PC-9 (cell line): ENCODE measurements around the gene CEP72. TPM values are rescaled to one million over a fixed set of nuclear protein-coding genes. Genes with fewer than 3 reads are reported as not detected.
"Not testable (repeated sequence)": the region's sequence is repeated elsewhere in the genome, so short reads cannot be mapped to it uniquely, and the experiment has no call there.

Experiments
- BruUV-seq: library from RNA; stranded (reverse); fragments of 400-500 nt; replicated peaks from 2 replicates; lab custom pipeline; 2021; lab: Mats Ljungman, UMichigan
- CTCF ChIA-PET: fragments of 300-600 bp; sonication (Branson Sonifier 250); formaldehyde crosslinking; loops from one replicate; lab custom pipeline; 2022; ENCODE audit warnings: antibody characterized with exemption; lab: Charles Lee
- POLR2A ChIA-PET: fragments of 300-600 bp; sonication (Branson Sonifier 250); formaldehyde crosslinking; loops from one replicate; lab custom pipeline; 2022; ENCODE audit warnings: antibody characterized with exemption; ENCODE audit not compliant: unreplicated experiment; lab: Charles Lee
- DNase-seq, 2 experiments: peaks; one replicate each; pipeline versions ENCODE4 v3.0.0 to v3.0.0-alpha.2; 2015 to 2022; ENCODE audit warnings: mixed read lengths in 1 of 2
- H2AFZ ChIP-seq: fragments of 200-600 bp; sonication (generic); 2 replicates; pipeline ENCODE4 v1.8.1; 2017; ENCODE audit warnings: antibody characterized with exemption
- H3F3A ChIP-seq: fragments of 200-600 bp; sonication (generic); 2 replicates; pipeline ENCODE4 v1.8.1; 2017; ENCODE audit warnings: antibody characterized with exemption, mild to moderate bottlenecking, low read depth; ENCODE audit not compliant: insufficient read depth
- H3K27ac ChIP-seq: fragments of 200-600 bp; sonication (generic); 2 replicates; pipeline ENCODE4 v1.6.1; 2016; ENCODE audit warnings: mixed run types
- H3K27me3 ChIP-seq: fragments of 200-600 bp; sonication (generic); 2 replicates; pipeline ENCODE4 v1.6.1; 2016; ENCODE audit warnings: low read depth, mixed run types; ENCODE audit not compliant: insufficient read depth
- H3K36me3 ChIP-seq: fragments of 200-600 bp; sonication (generic); 2 replicates; pipeline ENCODE4 v1.6.1; 2016; ENCODE audit warnings: low read depth, mixed run types
- H3K4me1 ChIP-seq: fragments of 200-600 bp; sonication (generic); replicated peaks from 2 replicates; pipeline ENCODE4 v1.6.1; 2016; ENCODE audit warnings: mixed run types; ENCODE audit not compliant: insufficient read depth
- H3K4me2 ChIP-seq: fragments of 200-600 bp; sonication (generic); 2 replicates; pipeline ENCODE4 v1.6.1; 2017; ENCODE audit warnings: mixed run types
- H3K4me3 ChIP-seq: fragments of 200-600 bp; sonication (generic); 2 replicates; pipeline ENCODE4 v1.6.1; 2016; ENCODE audit warnings: mixed run types
- H3K79me2 ChIP-seq: fragments of 200-600 bp; sonication (generic); 2 replicates; pipeline ENCODE4 v1.6.1; 2017; ENCODE audit warnings: low read depth, mixed run types
- H3K9me2 ChIP-seq: fragments of 200-600 bp; sonication (generic); 2 replicates; pipeline ENCODE4 v1.8.1; 2017; ENCODE audit warnings: mild to moderate bottlenecking; ENCODE audit not compliant: insufficient read depth
- H3K9me3 ChIP-seq: fragments of 200-600 bp; sonication (generic); 2 replicates; pipeline ENCODE4 v1.8.1; 2016; ENCODE audit warnings: low read depth; ENCODE audit not compliant: insufficient read depth
- H4K20me1 ChIP-seq: fragments of 200-600 bp; sonication (generic); 2 replicates; pipeline ENCODE4 v1.8.1; 2017; ENCODE audit not compliant: insufficient read depth
- CTCF ChIP-seq: fragments of 200-600 bp; sonication (generic); conservative IDR thresholded peaks from 2 replicates; pipeline ENCODE4 v1.6.1; 2017; ENCODE audit warnings: mixed run types, antibody characterized with exemption, mild to moderate bottlenecking, moderate library complexity
- EZH2 ChIP-seq: fragments of 200-600 bp; sonication (generic); IDR thresholded peaks from 2 replicates; pipeline ENCODE4 v1.8.0; 2017; ENCODE audit warnings: antibody characterized with exemption, low read depth
- intact Hi-C: fragments of 100-400 bp; cut with micrococcal nuclease; formaldehyde crosslinking; loops from one replicate; pipeline ENCODE4 v1.10.0; 2022; ENCODE audit not compliant: unreplicated experiment
- total RNA-seq: library from RNA; stranded (reverse); gene quantifications from 2 replicates; pipeline ENCODE4 v1.2.3, GENCODE V29; 2021

Gene CEP72
- total RNA-seq, 1 experiment from 2014 or later, result 86.8 TPM

- no peak overlapping the region for H3K4me3 ChIP-seq
- H2AFZ ChIP-seq, result no peak overlapping the region
- intact Hi-C loops, result no loop called here
- H3F3A ChIP-seq, result no peaks in the 10 kb centered on the region
- H3K4me2 ChIP-seq, result no peak overlapping the region
- TF ChIP-seq EZH2, result no peak
- no peak for TF ChIP-seq CTCF
- H3K9me2 ChIP-seq, result no peaks in the 10 kb centered on the region
- H3K27ac ChIP-seq, result no peak overlapping the region
- no peaks in the 10 kb centered on the region for H3K79me2 ChIP-seq
- no peaks in the 10 kb centered on the region for H3K9me3 ChIP-seq
- ChIA-PET CTCF (no interaction called here), POLR2A (no interaction called here)
- H3K4me1 ChIP-seq, result no peaks in the 10 kb centered on the region
- no peaks in the 10 kb centered on the region for H3K36me3 ChIP-seq
- peaks cover 78% of the 10 kb centered on the region for H3K27me3 ChIP-seq
- DNase-seq, result no peak
- no TSS peak for BruUV-seq
- no peaks in the 10 kb centered on the region for H4K20me1 ChIP-seq
Measured at GRCh38 chr5:603081-603998, 8.8 kb upstream of the CEP72 start.

- no peak for DNase-seq
- peaks cover 68% of the 10 kb centered on the region for H3K27me3 ChIP-seq
- H3K27ac ChIP-seq, result no peak overlapping the region
Measured at GRCh38 chr5:604391-604831, 7.7 kb upstream of the CEP72 start.

GRCh38 chr5:605090-605489 lies 7.0 kb upstream of the CEP72 start:
- H2AFZ ChIP-seq, H3K27ac ChIP-seq, H4K20me1 ChIP-seq, H3F3A ChIP-seq, H3K4me2 ChIP-seq, H3K79me2 ChIP-seq, H3K9me3 ChIP-seq, H3K9me2 ChIP-seq, H3K4me1 ChIP-seq, H3K36me3 ChIP-seq, intact Hi-C loops, BruUV-seq, H3K4me3 ChIP-seq, CTCF ChIA-PET: not testable (repeated sequence)
- peak in 1 of 2 experiments; percentile 31 for DNase-seq
- peaks cover 62% of the 10 kb centered on the region for H3K27me3 ChIP-seq
- POLR2A ChIA-PET, result interaction anchor here (0.6 kb wide), 1 partner anchor 86 kb away, joined by 3 read pairs; no protein-coding TSS in a partner anchor

More at GRCh38 chr5:604391-604831, 7.7 kb upstream of the CEP72 start:
- H3F3A ChIP-seq, result no peaks in the 10 kb centered on the region
- ChIA-PET POLR2A (no interaction called here), CTCF (no interaction called here)
- TF ChIP-seq EZH2 (no peak), CTCF (no peak)
- H3K9me3 ChIP-seq, result no peaks in the 10 kb centered on the region
- intact Hi-C loops, result no loop called here
- no peak overlapping the region for H3K4me3 ChIP-seq
- no TSS peak for BruUV-seq
- H3K36me3 ChIP-seq, result no peaks in the 10 kb centered on the region
- H4K20me1 ChIP-seq, result no peaks in the 10 kb centered on the region
- H3K4me1 ChIP-seq, result no peaks in the 10 kb centered on the region
- H2AFZ ChIP-seq, result no peak overlapping the region
- H3K4me2 ChIP-seq, result no peak overlapping the region
- no peaks in the 10 kb centered on the region for H3K79me2 ChIP-seq
- no peaks in the 10 kb centered on the region for H3K9me2 ChIP-seq
